BJ (cell line): ENCODE data around the gene DRC7. TPM values are rescaled to one million over a fixed set of nuclear protein-coding genes. Genes with fewer than 3 reads are reported as not detected.

ENCODE experiments used
- CTCF ChIA-PET: fragments of 350-600 bp; formaldehyde crosslinking; extraction: SDS; loops from one replicate; lab custom pipeline; 2021; ENCODE audit warnings: antibody characterized with exemption, inconsistent platforms; lab: Yijun Ruan, JAX
- POLR2A ChIA-PET: fragments of 300-600 bp; sonication (Branson Sonifier 250); formaldehyde crosslinking; extraction: SDS; loops from one replicate; lab custom pipeline; 2021; ENCODE audit warnings: antibody characterized with exemption; lab: Charles Lee
- DNase-seq: peaks from one replicate; pipeline ENCODE4 v3.0.0-alpha.2; 2011; ENCODE audit warnings: low read depth
- H3K27me3 ChIP-seq: 2 replicates; pipeline ENCODE4 v1.6.0; 2011; ENCODE audit warnings: low read length; ENCODE audit not compliant: control insufficient read depth, insufficient read depth
- H3K36me3 ChIP-seq: 2 replicates; pipeline ENCODE4 v1.5.1; 2011; ENCODE audit warnings: low read length; ENCODE audit not compliant: control insufficient read depth, insufficient read depth
- H3K4me3 ChIP-seq: 2 replicates; pipeline ENCODE4 v1.5.1; 2011; ENCODE audit warnings: low read depth, mild to moderate bottlenecking, control low read depth, low read length
- polyA plus RNA-seq: library from polyadenylated mRNA; depleted of rRNA; stranded (reverse); fragments of >200 nt; gene quantifications from 2 replicates; pipeline ENCODE4 v1.2.3, GENCODE V29; 2011
- TF ChIP-seq, protein P1 (sequence below): IDR thresholded peaks from 2 replicates; pipeline ENCODE4 v1.5.1; 2011; ENCODE audit warnings: low read depth, mild to moderate bottlenecking, control low read depth, inconsistent platforms, low read length, moderate library complexity; ENCODE audit not compliant: insufficient read depth

Gene DRC7
- polyA plus RNA-seq, 1 experiment: not detected

- H3K4me3 ChIP-seq: no peak overlapping the region
- H3K36me3 ChIP-seq: peaks cover 48% of the 10 kb centered on the region
- ChIA-PET POLR2A (no interaction called here), CTCF (interaction anchor here (0.7 to 3.7 kb wide), 3 partner anchors 101 to 235 kb away, joined by 3 to 16 read pairs (median 3); no protein-coding TSS in a partner anchor)
- TF ChIP-seq, protein P1, sequence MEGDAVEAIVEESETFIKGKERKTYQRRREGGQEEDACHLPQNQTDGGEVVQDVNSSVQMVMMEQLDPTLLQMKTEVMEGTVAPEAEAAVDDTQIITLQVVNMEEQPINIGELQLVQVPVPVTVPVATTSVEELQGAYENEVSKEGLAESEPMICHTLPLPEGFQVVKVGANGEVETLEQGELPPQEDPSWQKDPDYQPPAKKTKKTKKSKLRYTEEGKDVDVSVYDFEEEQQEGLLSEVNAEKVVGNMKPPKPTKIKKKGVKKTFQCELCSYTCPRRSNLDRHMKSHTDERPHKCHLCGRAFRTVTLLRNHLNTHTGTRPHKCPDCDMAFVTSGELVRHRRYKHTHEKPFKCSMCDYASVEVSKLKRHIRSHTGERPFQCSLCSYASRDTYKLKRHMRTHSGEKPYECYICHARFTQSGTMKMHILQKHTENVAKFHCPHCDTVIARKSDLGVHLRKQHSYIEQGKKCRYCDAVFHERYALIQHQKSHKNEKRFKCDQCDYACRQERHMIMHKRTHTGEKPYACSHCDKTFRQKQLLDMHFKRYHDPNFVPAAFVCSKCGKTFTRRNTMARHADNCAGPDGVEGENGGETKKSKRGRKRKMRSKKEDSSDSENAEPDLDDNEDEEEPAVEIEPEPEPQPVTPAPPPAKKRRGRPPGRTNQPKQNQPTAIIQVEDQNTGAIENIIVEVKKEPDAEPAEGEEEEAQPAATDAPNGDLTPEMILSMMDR: no peak
- no peaks in the 10 kb centered on the region for H3K27me3 ChIP-seq
- DNase-seq: no peak
These were observed 67.9 kb downstream of the DRC7 start for GRCh38 chr16:57762365-57763040.

DNA sequence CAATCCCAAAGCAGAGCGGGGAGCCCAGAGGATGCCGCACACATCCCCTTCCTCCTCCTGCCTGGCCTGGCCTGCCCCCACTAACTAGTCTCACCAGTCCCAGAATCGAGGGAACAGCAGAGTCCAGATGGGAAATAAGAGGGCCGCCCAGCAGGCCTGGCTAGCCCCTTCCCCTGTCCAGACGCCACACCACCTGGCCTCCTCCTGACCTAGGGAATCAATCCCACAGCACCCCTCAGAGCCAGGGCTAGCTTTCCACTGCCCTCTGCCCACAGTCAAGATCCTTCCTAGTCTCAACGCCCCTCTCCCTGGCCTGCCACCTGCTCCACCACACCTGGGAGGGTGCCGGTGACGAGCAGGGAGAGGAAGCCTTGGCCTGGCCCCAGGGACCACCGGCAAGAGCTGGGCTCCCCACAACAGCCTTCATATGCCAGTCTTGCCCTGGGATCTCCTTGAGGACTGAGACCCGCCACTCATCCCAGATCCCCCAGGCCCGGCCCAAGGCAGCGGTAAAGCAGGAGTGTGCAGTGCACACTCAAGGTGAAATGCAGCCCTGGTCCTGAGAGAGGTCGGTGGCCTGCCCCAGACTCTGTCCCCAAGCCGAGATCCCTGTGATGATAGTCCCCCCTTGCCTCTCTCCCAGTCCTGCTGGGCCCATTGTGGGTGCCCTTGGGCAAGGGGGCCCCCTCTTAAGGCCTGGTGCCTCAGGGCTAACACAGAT lies 68.8 kb downstream of the DRC7 start:
- ChIA-PET POLR2A (no interaction called here), CTCF (interaction anchor here (3.7 kb wide), 1 partner anchor 100 kb away, joined by 16 read pairs; no protein-coding TSS in a partner anchor)
- TF ChIP-seq, protein P1: no peak
- Histone ChIP-seq H3K27me3 (no peaks in the 10 kb centered on the region), H3K4me3 (no peak overlapping the region), H3K36me3 (peaks cover 47% of the 10 kb centered on the region)
- DNase-seq: no peak

- H3K4me3 ChIP-seq: no peak overlapping the region
These were observed 69.4 kb downstream of the DRC7 start for GRCh38 chr16:57764006-57764340.

DNA sequence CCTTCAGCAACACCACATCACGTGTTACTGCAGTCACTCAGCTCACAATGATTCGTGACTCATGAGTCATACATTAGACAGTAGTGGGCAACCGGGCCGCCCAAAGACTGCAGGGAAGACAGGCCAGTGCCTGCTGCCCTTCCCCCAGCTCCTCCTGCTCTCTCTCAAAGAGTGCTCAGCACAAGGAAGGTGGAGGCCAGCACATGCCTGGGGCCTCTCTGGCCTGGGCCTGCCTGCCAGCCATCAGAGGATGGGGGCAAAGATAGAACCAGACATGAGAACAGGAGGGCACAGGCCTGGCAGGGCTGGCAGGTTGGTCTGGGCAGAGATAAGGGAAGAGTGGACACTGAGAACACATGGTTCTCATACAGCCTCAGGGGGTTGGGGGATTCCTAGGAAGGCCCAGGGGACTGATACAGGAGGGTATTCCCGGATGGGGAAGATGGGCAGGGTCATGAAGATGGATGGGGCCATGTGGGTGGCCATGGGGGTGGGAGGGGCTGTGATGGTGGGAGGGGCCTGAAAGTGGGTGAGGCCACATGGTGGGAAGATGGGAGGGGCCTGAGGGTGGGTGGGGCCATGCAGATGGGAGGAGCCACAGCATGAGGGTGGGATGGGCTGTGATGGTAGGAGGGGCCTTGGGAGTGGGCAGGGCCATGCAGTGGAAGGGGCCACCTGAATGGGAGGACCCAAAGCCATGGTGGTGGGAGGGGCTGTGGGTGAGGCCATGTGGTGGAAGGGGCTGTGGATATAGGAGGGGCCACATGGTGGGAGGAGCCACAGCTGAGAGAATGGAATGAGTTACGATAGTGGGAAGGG lies 69.9 kb downstream of the DRC7 start:
- no peak overlapping the region for H3K4me3 ChIP-seq
- CTCF ChIA-PET: interaction anchor here (1.0 to 3.7 kb wide), 2 partner anchors 98 to 142 kb away, joined by 3 to 16 read pairs; no protein-coding TSS in a partner anchor
- TF ChIP-seq, protein P1: no peak
- DNase-seq: peak; percentile 35
- no peaks in the 10 kb centered on the region for H3K27me3 ChIP-seq
- H3K36me3 ChIP-seq: peaks cover 47% of the 10 kb centered on the region
- POLR2A ChIA-PET: interaction anchor here (0.5 kb wide), 1 partner anchor 20 kb away, joined by 4 read pairs; no protein-coding TSS in a partner anchor

More at GRCh38 chr16:57764006-57764340, 69.4 kb downstream of the DRC7 start:
- Histone ChIP-seq H3K27me3 (no peaks in the 10 kb centered on the region), H3K36me3 (peaks cover 47% of the 10 kb centered on the region)
- POLR2A ChIA-PET: no interaction called here
- DNase-seq: no peak
- TF ChIP-seq, protein P1: no peak
- CTCF ChIA-PET: interaction anchor here (3.7 kb wide), 1 partner anchor 99 kb away, joined by 16 read pairs; no protein-coding TSS in a partner anchor
